A549 treated with CORT108297 at 1 μM for 4 hours (cell line): ENCODE measurements around the gene PZP. TPM values are rescaled to one million over a fixed set of nuclear protein-coding genes. Genes with fewer than 3 reads are reported as not detected.

Experiments
- total RNA-seq: library from RNA; stranded (reverse); fragments of 200-300 nt; extraction: Qiagen RNA extraction; gene quantifications from 5 replicates; pipeline ENCODE4 v1.2.3, GENCODE V29; 2022

PZP gene
- total RNA-seq, result not detected in 5 replicates

GRCh38 chr12:9208229-9208628 lies at the start of gene PZP:
Gene PZP, minus strand, starts transcription at chr12:9208395. Its CDS starts 54 bp downstream, at chr12:9208341.

DNA sequence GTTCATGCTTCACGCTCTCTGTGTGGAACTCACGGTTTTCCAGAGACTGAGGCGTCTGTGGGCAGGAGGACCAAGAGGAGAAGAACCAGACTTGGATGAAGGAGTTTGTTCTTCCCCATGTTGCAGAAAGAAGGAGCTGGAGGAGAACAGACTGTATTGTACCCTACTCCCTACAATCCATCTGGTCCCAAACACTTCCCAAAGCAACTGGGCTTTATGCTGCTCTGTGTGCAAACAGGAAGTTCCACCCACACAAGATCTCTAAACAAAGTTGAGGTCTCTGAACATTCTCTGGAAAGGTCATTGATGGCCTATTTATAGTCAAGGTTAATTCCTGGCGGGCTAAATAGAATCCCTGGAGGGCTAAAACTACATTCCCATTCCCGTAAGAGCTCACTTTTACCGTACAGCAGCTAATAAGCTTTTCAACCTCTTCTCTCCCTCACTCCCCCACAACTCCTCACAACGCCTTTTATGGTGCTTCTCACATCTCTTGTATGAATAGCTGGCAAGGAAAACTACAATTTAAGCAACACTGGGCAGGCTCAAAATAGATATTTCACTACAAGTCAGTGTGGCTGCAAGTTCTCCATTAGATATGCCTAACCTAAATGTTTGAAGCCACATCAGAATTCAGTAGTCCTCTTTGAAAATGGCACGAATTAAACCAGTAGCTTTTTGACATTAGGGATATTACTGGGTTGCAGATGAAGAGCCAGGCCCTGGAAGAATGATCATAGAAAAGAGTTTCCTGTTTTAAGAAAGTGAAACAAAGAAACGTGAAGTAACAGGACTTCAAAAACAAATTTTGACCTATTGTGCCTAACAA lies 92.2 kb downstream of the PZP start, which contains the start of gene A2M:
Gene A2M, minus strand, starts transcription at position 189 of the 829 bp plus-strand sequence. Its CDS starts 70 bp downstream, at position 119.

Other genes starting within 250 kb of the PZP start
- gene KLRG1, start 218.8 kb downstream of the PZP start, total RNA-seq, result 1.6 to 2.5 TPM (median 1.9 TPM) in 5 replicates
- 0.27 TPM in 1 of 5 replicates, not detected in the others for gene A2M, start 92.5 kb downstream of the PZP start, total RNA-seq